Panc1 (cell line): ENCODE measurements around the gene CLEC17A. TPM values are rescaled to one million over a fixed set of nuclear protein-coding genes. Genes with fewer than 3 reads are reported as not detected.

Experiments used
- ATAC-seq: fragments of 200-7000 bp; cut with Tn5 transposase; 2 replicates; pipeline ENCODE4 v1.9.1; 2020; ENCODE audit warnings: mild to moderate bottlenecking, moderate library complexity
- BruUV-seq: library from RNA; stranded (reverse); fragments of 400-500 nt; replicated peaks from 2 replicates; lab custom pipeline; 2021; lab: Mats Ljungman, UMichigan
- CTCF ChIA-PET: fragments of 300-600 bp; sonication (Branson Sonifier 250); formaldehyde crosslinking; loops from one replicate; lab custom pipeline; 2022; ENCODE audit warnings: antibody characterized with exemption; lab: Charles Lee
- POLR2A ChIA-PET: fragments of 300-600 bp; sonication (Branson Sonifier 250); formaldehyde crosslinking; loops from one replicate; lab custom pipeline; 2022; ENCODE audit warnings: antibody characterized with exemption; lab: Charles Lee
- DNase-seq: peaks from one replicate; pipeline ENCODE4 v3.0.0-alpha.2; 2010; ENCODE audit warnings: low read depth, low spot score
- H3K27ac ChIP-seq: 2 replicates; pipeline ENCODE4 v1.5.1; 2011; ENCODE audit warnings: mild to moderate bottlenecking, low read length, inconsistent platforms
- H3K27me3 ChIP-seq: fragments of 200-500 bp; sonication (Bioruptor generic); 2 replicates; pipeline ENCODE4 v1.6.0; 2014; ENCODE audit warnings: low read length, inconsistent platforms; ENCODE audit not compliant: control insufficient read depth, insufficient read depth
- H3K36me3 ChIP-seq: fragments of 200-500 bp; sonication (Bioruptor generic); 2 replicates; pipeline ENCODE4 v1.5.1; 2014; ENCODE audit warnings: inconsistent platforms, mild to moderate bottlenecking, low read length, moderate library complexity; ENCODE audit not compliant: control insufficient read depth, insufficient read depth
- H3K4me1 ChIP-seq: 2 replicates; pipeline ENCODE4 v1.5.1; 2011; ENCODE audit warnings: inconsistent platforms, mild to moderate bottlenecking, low read length, moderate library complexity; ENCODE audit not compliant: control insufficient read depth, insufficient read depth
- H3K4me3 ChIP-seq, 2 experiments: 2 replicates each; pipeline ENCODE4 v1.5.1; 2011 to 2012; ENCODE audit warnings: low read depth in 2 of 2, low read length in 2 of 2, mild to moderate bottlenecking in 2 of 2, inconsistent platforms in 1 of 2, moderate library complexity in 1 of 2
- H3K9me3 ChIP-seq: fragments of 200-500 bp; sonication (Bioruptor generic); 2 replicates; pipeline ENCODE4 v1.5.1; 2014; ENCODE audit warnings: low read depth, mild to moderate bottlenecking, inconsistent platforms, low read length, moderate library complexity; ENCODE audit not compliant: control insufficient read depth, insufficient read depth
- POLR2AphosphoS5 ChIP-seq: IDR thresholded peaks from 2 replicates; pipeline ENCODE4 v1.6.1; 2012; ENCODE audit warnings: mild to moderate bottlenecking, low read depth, low read length, moderate library complexity
- SIN3A ChIP-seq: IDR thresholded peaks from 2 replicates; pipeline ENCODE4 v1.6.1; 2012; ENCODE audit warnings: low read depth, mild to moderate bottlenecking, low read length, moderate library complexity, borderline replicate concordance; ENCODE audit not compliant: insufficient read depth
- TCF7L2 ChIP-seq: IDR thresholded peaks from 2 replicates; pipeline ENCODE4 v1.6.1; 2011; ENCODE audit warnings: mild to moderate bottlenecking, low read depth, low read length, inconsistent platforms
- in situ Hi-C: cut with HindIII; loops from 2 replicates; pipeline ENCODE4 v1.10.0; 2016; ENCODE audit warnings: low sequenced_read_pairs, low pct_unique_long_range_greater_than_20kb
- intact Hi-C: fragments of 100-400 bp; cut with micrococcal nuclease; formaldehyde crosslinking; loops from one replicate; pipeline ENCODE4 v1.10.0; 2022; ENCODE audit not compliant: unreplicated experiment
- total RNA-seq: library from RNA; stranded (reverse); gene quantifications from one replicate; pipeline ENCODE4 v1.2.1, GENCODE V29; 2021; ENCODE audit not compliant: unreplicated experiment
- TF ChIP-seq, protein P1 (sequence below), 2 experiments: IDR thresholded peaks; 2 replicates each; pipeline ENCODE4 v1.6.1; 2011 to 2012; ENCODE audit warnings: low read depth in 2 of 2, control low read depth in 1 of 2, low read length in 1 of 2, mild to moderate bottlenecking in 1 of 2, moderate library complexity in 1 of 2; ENCODE audit not compliant: insufficient read depth in 1 of 2
- TF ChIP-seq, protein P2 (sequence below): fragments of 450-650 bp; IDR thresholded peaks from 2 replicates; pipeline ENCODE4 v1.5.1; 2017; ENCODE audit warnings: mild to moderate bottlenecking

The CLEC17A gene
- total RNA-seq, 1 experiment from 2014 or later = not detected

DNA sequence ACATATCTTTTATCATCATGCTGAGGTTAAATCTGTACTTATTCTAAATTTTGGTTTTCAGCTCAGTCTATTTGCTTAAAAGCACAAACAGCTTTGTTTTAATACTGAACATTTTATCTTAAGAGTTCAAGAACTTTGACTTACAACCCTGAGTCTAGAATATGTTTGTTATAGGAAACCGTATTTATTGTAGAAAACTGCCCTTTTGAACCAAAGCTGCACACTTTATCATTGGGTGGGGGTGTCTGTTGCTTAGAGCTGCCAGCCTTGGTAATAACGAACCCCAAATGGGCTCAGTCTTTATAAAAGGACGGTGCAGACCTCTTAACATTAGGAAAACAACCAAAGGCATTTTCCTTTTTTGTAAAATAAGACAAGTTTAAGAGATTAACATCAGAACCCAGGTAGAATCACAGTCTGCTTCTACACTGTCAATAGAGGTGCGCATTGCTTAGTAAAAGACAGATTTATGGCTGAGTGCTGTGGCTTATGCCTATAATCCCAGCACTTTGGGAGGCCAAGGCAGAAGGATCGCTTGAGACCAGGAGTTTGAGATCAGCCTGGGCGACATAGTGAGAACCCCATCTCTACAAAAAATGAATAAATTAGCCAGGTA lies 77.1 kb downstream of the CLEC17A start:
- ATAC-seq (no peak), DNase-seq (no peak)
- no peak for TF ChIP-seq POLR2AphosphoS5
- TF ChIP-seq, protein P1, sequence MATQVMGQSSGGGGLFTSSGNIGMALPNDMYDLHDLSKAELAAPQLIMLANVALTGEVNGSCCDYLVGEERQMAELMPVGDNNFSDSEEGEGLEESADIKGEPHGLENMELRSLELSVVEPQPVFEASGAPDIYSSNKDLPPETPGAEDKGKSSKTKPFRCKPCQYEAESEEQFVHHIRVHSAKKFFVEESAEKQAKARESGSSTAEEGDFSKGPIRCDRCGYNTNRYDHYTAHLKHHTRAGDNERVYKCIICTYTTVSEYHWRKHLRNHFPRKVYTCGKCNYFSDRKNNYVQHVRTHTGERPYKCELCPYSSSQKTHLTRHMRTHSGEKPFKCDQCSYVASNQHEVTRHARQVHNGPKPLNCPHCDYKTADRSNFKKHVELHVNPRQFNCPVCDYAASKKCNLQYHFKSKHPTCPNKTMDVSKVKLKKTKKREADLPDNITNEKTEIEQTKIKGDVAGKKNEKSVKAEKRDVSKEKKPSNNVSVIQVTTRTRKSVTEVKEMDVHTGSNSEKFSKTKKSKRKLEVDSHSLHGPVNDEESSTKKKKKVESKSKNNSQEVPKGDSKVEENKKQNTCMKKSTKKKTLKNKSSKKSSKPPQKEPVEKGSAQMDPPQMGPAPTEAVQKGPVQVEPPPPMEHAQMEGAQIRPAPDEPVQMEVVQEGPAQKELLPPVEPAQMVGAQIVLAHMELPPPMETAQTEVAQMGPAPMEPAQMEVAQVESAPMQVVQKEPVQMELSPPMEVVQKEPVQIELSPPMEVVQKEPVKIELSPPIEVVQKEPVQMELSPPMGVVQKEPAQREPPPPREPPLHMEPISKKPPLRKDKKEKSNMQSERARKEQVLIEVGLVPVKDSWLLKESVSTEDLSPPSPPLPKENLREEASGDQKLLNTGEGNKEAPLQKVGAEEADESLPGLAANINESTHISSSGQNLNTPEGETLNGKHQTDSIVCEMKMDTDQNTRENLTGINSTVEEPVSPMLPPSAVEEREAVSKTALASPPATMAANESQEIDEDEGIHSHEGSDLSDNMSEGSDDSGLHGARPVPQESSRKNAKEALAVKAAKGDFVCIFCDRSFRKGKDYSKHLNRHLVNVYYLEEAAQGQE (IDR thresholded peaks at IDR 0.05; ENCODE audit: insufficient read depth in 1 of 2, low read depth in 2 of 2, low read length in 1 of 2) = no peak
- no peak for TF ChIP-seq TCF7L2
- TF ChIP-seq, protein P2, sequence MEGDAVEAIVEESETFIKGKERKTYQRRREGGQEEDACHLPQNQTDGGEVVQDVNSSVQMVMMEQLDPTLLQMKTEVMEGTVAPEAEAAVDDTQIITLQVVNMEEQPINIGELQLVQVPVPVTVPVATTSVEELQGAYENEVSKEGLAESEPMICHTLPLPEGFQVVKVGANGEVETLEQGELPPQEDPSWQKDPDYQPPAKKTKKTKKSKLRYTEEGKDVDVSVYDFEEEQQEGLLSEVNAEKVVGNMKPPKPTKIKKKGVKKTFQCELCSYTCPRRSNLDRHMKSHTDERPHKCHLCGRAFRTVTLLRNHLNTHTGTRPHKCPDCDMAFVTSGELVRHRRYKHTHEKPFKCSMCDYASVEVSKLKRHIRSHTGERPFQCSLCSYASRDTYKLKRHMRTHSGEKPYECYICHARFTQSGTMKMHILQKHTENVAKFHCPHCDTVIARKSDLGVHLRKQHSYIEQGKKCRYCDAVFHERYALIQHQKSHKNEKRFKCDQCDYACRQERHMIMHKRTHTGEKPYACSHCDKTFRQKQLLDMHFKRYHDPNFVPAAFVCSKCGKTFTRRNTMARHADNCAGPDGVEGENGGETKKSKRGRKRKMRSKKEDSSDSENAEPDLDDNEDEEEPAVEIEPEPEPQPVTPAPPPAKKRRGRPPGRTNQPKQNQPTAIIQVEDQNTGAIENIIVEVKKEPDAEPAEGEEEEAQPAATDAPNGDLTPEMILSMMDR = no peak
- TF ChIP-seq SIN3A = no peak
- POLR2A ChIA-PET = interaction anchor here (0.7 kb wide), 1 partner anchor 344 kb away, joined by 18 read pairs; no protein-coding TSS in a partner anchor
- Histone ChIP-seq H3K27ac (no peak overlapping the region), H3K9me3 (no peaks in the 10 kb centered on the region), H3K36me3 (no peaks in the 10 kb centered on the region), H3K4me1 (no peaks in the 10 kb centered on the region), H3K4me3 (no peak overlapping the region), H3K27me3 (no peaks in the 10 kb centered on the region)
- intact Hi-C loops = no loop called here
- BruUV-seq = no TSS peak
- in situ Hi-C loops = no loop called here
- CTCF ChIA-PET = no interaction called here

DNA sequence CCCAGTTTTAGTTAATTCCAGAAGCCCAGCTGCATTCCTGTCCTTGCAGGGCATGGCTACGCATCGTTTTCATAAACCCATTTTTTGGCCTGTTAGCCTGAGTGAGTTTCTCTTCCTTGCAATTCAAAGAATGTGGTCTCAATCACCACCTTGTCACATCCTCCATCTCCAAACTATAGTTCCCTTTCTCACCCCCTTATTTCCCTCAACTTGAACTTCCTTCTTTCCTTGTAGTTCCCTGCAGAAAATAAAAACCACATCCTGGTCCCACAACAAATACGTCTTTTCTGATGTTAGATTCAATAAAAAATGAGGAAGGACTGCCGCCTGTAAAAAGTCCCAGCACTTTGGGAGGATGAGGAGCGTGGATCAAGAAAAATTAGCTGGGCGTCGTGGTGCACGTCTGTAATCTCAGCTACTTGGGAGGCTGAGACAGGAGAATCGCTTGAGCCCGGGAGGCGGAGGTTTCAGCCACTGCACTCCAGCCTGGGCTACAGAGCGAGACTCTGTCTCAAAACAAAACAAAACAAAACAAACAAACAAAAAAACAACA lies 78.6 kb downstream of the CLEC17A start:
- no TSS peak for BruUV-seq
- POLR2A ChIA-PET = no interaction called here
- Histone ChIP-seq H3K9me3 (no peaks in the 10 kb centered on the region), H3K27ac (no peak overlapping the region), H3K4me3 (no peak overlapping the region), H3K4me1 (no peaks in the 10 kb centered on the region), H3K27me3 (no peaks in the 10 kb centered on the region), H3K36me3 (no peaks in the 10 kb centered on the region)
- ATAC-seq (no peak), DNase-seq (no peak)
- TF ChIP-seq SIN3A = no peak
- TF ChIP-seq TCF7L2 = no peak
- TF ChIP-seq, protein P2 = no peak
- no peak for TF ChIP-seq POLR2AphosphoS5
- TF ChIP-seq, protein P1 (IDR thresholded peaks at IDR 0.05; ENCODE audit: insufficient read depth in 1 of 2, low read depth in 2 of 2, low read length in 1 of 2) = no peak
- in situ Hi-C loops (no loop called here), intact Hi-C loops (no loop called here)
- CTCF ChIA-PET = interaction anchor here (0.5 kb wide), 1 partner anchor 9 kb away, joined by 7 read pairs; no protein-coding TSS in a partner anchor
